ENCODE data around the gene TPSD1.
"Not testable (repeated sequence)": the region's sequence is repeated elsewhere in the genome, so short reads cannot be mapped to it uniquely, and the experiment has no call there.

The TPSD1 gene

GRCh38 chr16:1264345-1265089 lies 8.6 kb downstream of the TPSD1 start:
- no peak for DNase-seq

DNA sequence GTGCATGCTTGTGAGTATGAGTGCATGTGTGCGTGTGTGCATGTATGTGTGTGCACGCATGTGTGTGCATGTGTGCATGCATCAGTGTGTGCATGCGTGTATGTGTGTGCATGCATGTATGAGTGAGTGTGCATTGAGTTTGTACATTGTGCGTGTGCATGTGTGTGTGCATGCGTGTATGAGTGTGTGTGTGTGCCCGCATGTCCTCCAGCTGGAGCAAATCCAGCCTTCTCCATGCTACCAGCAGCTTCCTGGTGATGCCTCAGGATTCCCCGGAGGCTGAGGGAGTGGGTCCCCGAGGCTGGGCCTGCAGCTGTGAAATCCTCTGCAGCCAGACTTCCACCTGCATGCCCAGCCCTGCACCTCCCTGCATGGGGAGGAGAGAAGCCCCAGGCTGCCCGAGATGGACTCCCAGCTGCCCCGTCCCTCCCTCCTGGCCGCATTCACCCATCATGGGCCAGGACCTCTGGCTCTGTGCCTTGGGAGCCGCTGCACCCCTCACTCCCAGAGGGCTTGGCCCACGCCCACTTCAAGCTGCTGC lies 9.3 kb downstream of the TPSD1 start:
- no peak for DNase-seq

DNA sequence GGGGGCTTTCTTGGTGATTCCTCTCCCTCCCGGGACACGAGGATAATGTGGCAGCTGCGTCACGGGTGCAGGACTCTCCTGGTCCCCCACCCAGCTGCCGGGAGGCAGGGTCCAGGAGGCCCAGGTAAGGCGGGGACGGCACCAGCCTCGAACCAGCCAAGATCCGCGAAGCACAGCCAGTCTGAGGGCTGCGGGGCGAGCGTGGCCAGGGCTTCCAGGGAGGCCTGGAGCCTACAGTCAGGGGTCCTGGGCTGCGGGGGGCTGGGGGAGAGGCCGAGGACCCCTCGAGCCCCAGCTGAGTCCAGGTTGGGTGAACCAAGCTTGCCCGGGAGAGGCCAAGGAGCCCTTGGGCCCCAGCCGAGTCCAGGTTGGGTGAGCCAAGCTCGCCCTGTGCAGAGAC lies 10.0 kb downstream of the TPSD1 start:
- DNase-seq = no peak

GRCh38 chr16:1269418-1269817 lies 13.5 kb downstream of the TPSD1 start:
- not testable (repeated sequence) for DNase-seq

DNA sequence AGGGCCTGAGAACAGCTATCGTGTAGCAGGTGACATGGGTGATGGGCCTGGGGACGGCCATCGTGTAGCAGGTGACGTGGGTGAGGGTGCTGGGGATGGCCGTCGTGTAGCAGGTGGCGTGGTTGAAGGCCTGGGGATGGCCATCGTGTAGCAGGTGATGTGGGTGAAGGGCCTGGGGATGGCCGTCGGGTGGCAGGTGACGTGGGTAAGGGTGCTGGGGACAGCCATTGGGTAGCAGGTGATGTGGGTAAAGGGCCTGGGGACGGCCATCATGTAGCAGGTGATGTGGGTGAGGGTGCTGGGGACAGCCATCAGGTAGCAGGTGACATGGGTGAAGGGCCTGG lies 15.5 kb downstream of the TPSD1 start:
- DNase-seq = no peak

- DNase-seq = peak; percentile 53
These were observed 16.0 kb downstream of the TPSD1 start for GRCh38 chr16:1271724-1272413.

DNA sequence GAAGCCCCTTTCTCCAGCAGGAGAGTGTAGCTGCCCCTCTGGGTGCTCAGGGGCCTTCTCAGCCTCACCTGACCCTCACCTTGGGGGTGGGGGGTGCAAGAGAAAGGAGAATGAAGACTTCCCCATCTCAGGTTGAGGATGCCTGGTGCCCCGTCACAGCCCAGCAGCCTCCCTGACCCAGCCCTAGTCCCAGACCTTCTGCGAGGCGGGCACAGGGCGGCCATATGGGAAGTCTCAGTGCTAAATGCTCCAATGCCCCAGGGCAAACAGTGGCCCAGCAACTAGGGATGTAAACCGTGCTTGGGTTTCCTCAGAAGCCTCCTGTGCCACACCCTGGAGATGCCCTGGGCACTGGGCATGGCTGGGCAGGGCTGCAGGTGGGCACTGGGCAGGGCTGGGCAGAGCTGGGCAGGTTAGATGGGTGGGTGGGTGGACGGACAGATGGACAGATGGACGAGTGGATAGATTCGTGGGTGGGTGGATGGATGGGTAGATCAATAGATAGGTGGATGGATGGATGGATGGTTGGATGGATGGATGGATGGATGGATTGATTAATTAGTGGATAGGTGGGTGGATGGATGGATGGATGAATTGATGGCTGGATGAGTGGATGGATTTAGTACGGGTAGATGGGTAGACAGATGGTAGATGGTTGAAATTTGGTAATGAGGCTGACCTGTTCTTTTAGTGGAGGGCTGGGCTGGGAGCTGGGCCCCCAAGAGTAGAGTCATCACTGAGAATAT lies 16.8 kb downstream of the TPSD1 start:
- no peak for DNase-seq

DNA sequence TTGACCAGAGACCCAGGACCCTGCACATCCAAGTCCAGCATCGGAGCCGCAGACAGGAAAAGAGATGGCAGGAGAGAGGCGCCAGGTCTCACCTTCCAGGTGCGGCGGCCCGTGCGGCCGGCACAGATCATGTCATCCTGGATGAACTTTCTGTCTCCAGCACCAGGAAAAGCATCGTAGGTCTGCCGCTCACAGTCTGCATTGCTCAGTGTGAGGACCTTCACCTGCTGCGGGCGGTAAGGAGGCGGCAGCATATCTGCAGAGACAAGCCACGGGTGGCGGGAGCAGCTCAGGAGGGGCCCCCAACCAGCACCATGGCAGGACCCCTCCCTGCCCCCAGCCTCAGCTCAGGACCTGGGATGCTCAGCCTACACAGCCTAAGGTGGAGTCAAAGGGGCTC lies 17.9 kb downstream of the TPSD1 start:
- DNase-seq = no peak

- no peak for DNase-seq
These were observed 18.9 kb downstream of the TPSD1 start for GRCh38 chr16:1274767-1275166.

GRCh38 chr16:1275791-1276579 lies 20.1 kb downstream of the TPSD1 start:
- no peak for DNase-seq

DNA sequence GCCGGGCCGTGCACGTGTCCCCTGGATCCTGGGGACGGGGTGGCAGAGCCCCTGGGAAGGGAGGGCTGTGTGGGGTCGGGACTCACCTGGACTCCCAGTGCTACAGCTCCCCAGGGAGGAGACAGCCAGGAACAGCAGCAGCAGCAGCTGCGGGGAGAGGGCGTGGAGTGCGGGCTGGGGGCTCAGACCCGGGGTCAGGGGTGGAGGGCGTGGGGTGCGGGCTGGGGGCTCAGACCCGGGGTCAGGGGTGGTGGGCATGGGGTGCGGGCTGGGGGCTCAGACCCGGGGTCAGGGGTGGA lies 20.7 kb downstream of the TPSD1 start:
- no peak for DNase-seq

- no peak for DNase-seq
These were observed 21.3 kb downstream of the TPSD1 start for GRCh38 chr16:1277151-1277598.

DNA sequence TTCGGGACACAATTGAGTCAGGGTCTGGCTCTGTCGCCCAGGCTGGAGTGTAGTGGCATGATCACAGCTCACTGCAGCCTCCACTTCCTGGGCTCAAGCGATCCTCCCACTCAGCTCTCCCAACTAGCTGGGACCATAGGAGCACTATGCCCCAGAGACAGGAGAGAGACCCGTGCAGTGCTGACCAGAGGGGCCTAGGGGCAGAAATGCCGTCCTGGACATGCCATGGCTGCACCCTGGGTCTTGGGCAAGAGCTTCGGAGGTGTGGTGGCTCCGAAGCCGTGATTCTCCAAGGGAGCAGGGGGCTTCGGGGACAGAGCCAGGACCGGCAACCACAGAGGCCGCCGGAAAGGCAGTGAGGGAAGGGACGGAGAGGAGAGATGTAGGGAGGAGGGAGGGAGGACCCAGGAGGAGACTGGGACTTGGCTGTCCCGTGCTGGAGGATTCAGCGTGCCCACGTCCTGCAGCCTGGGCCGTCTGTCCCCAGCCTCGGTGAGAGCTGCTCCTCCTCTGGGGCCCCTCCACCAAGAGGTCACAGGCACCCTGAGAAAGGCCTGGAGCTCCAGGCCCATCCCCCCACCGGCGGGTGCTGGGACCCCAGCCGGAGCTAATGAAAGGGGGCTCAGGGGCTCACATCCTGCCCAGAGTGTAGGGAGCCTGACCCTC lies 21.9 kb downstream of the TPSD1 start:
- DNase-seq = no peak

DNA sequence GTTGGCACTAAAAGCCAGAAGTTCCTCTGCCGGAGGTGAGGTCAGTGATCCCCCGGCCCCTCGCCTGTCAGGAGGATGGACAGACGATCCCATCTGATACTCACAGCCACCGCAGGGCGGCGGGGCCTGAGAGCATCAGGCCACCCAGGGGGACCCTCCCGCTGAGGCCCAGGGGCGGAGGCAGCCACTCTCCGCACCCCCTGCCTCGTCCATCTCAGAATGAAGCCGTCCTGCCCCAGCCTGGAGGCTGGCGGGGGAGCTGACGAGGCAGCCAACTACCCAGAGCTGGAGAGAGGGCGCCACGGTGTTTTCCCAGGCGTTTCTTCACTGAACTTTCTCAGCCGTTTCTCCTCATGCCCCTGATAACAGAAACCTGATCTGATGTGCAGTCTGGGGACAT lies 22.6 kb downstream of the TPSD1 start:
- DNase-seq = no peak

- DNase-seq = no peak
These were observed 23.4 kb downstream of the TPSD1 start for GRCh38 chr16:1279081-1279944.

- no peak for DNase-seq
These were observed 24.2 kb downstream of the TPSD1 start for GRCh38 chr16:1279945-1280589.

DNA sequence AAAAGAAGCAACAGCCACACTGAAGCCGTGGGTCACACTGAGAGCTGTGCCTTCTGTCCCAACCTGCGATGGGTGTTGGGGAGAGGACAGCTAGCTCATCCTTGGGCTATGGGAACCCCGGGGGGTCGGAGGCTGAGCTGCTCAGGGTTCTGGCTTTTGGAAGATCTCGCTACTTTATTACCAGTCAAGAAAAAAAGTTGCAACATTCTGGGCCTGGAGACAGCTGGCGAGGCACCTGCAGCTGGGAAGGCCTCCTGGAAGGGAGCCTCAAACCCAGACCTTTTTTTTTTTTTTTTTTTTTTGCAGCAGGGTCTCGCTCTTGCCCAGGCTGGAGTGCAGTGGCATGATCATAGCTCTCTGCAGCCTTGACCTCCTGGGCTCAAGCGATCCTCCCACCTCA lies 24.9 kb downstream of the TPSD1 start:
- no peak for DNase-seq

- DNase-seq = no peak
These were observed 25.6 kb downstream of the TPSD1 start for GRCh38 chr16:1281517-1281916.

GRCh38 chr16:1282324-1282973 lies 26.6 kb downstream of the TPSD1 start:
- DNase-seq = no peak

DNA sequence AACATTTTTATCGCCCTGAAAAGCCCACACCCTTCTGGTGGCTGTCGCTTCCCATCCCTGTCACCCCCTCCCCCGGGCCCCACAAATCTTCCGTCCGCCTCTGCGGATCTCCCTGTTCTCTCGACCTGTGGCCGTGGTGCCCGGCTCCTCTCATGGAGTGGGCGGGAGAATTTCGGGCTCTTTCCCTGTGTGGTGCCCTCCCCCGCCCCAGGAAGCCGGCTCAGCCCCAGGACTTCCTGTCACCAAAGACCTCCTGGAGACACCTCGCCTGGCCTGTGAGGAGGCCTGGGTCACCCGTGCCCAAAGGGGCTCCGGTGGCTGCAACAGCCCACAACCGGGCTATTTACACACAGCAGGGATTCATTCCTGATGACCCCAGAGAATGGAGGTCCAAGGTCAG lies 27.4 kb downstream of the TPSD1 start:
- no peak for DNase-seq
